SH-SY5Y (cell line): ENCODE data around the gene EXOC3.

ENCODE experiments used
- GATA2 ChIP-seq: IDR thresholded peaks from 2 replicates; pipeline ENCODE4 v1.6.1; 2011; ENCODE audit warnings: mild to moderate bottlenecking, low read depth, low read length
- GATA3 ChIP-seq: IDR thresholded peaks from 2 replicates; pipeline ENCODE4 v1.6.1; 2011; ENCODE audit warnings: low read depth, mild to moderate bottlenecking, low read length, moderate library complexity

DNA sequence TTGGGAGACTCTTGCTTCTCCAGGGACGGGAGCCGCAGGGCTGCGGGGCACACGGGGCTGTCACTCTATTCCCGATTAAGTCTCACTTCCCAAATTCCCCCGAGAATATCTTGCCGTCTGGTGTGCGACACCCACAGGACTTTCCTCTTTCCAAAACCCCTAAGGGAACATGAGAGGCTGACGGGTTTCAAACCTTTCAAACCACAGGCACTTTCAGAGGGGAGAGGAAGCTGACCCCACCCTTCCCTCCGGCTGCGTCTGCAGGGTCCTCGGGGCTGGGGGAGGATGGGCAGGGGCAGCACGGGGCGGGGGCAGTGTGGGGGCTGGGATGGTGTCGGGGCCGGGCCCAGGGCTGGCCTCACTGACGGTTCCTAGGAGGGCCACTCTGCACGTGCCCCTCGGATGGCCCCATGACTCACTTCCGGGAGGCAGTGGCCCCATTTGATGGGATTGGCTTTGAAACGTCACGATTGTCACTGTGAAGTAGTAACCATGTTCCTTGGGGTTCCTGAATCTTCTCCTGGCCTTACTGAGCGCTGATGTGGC lies 43.0 kb downstream of the EXOC3 start:
- TF ChIP-seq GATA3: no peak
- no peak for TF ChIP-seq GATA2
